Upper lobe of right lung (tissue), 1 donor: Measurements from ENCODE around the gene TIPARP. TPM values are rescaled to one million over a fixed set of nuclear protein-coding genes. Genes with fewer than 3 reads are reported as not detected.
A peak's percentile ranks its signal among the peaks of the same experiment; 100 is the strongest.

Experiments used
- ATAC-seq: fragments of 200-7000 bp; cut with Tn5 transposase; one replicate; pipeline ENCODE4 v1.9.1; 2020; ENCODE audit warnings: mild to moderate bottlenecking, moderate library complexity
- DNase-seq: peaks from one replicate; pipeline ENCODE4 v3.0.0-alpha.2; 2020
- H3K27ac ChIP-seq: fragments of 200-600 bp; one replicate; pipeline ENCODE4 v1.8.0; 2022
- H3K27me3 ChIP-seq: fragments of 200-600 bp; one replicate; pipeline ENCODE4 v1.8.0; 2022; ENCODE audit warnings: mild to moderate bottlenecking
- H3K36me3 ChIP-seq: fragments of 200-600 bp; one replicate; pipeline ENCODE4 v1.8.0; 2022
- H3K4me1 ChIP-seq: fragments of 200-600 bp; one replicate; pipeline ENCODE4 v1.8.0; 2022
- H3K4me3 ChIP-seq: fragments of 200-600 bp; one replicate; pipeline ENCODE4 v1.8.0; 2022; ENCODE audit warnings: mild to moderate bottlenecking
- H3K9me3 ChIP-seq: fragments of 200-600 bp; one replicate; pipeline ENCODE4 v1.8.0; 2022
- intact Hi-C: fragments of 100-400 bp; cut with DNase I; formaldehyde crosslinking; loops from one replicate; pipeline ENCODE4 v1.11.0; 2022
- total RNA-seq: library from RNA; stranded (reverse); fragmentation: NEBNext Ultra II Directional; extraction: Animal tissue kit (Norgen Biotek cat#: 25700); gene quantifications from one replicate; pipeline ENCODE4 v1.2.1, GENCODE V29; 2021
- TF ChIP-seq, protein P1 (sequence below): fragments of 200-600 bp; IDR thresholded peaks from one replicate; pipeline ENCODE4 v1.8.0; 2022; ENCODE audit warnings: antibody characterized with exemption
- donor health status: DM: no; HTN: yes; CAD: no; lungs with severe emphysema.

TIPARP gene
- total RNA-seq, 1 donor from 2014 or later, result 56.9 TPM

DNA sequence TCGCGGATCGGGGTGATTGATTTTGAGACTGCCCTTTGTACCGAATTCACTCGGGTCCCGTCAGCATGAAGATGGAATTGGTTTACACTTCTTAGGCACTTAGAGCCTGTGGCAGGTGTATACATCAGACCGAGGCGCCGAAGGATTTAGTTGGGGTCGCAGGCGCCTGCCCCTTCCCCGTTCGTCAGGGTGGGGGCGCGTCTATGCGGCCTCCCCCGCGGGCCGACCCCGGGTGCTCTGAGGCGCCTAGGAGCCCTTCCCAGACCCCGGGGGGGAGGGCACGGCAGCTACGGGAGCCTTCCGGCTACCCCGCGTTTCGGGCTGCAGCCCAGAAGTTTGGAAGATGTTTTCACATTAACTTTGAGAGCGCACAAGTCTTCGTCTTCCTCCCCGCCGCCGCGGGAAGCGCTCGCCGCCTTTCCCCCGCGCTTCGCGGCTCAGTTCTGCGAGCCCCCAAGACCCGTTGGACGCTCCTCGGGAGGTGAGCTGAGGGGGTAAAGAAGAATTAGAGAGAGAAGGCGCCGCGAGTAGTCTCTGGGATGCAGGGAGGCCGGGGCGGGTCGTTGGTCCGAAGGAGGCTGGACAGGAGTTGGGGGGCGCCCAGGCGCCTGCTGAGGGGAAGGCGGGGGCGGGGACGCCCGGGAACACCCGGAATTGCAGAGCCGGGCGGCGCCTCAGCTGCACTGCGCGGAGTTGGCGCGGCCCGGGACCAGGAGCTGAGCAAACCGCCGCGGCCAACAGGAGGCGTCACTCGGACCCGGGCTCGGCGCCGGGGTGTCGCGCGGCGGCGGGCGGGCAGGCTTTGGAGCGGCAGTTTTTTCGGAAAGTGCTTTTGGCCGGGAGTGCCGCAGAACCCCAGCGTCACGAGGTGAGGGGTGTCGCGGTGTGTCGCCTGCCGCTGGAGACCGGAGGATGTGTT, 780 bp downstream of the TIPARP start:
- intact Hi-C loops, result loop anchor here (10.0 kb wide), 2 partner anchors 410 to 460 kb away; no protein-coding TSS in a partner anchor
- no peaks in the 10 kb centered on the region for H3K27me3 ChIP-seq
- H3K36me3 ChIP-seq, result peaks cover 18% of the 10 kb centered on the region
- ATAC-seq (peak; percentile 35), DNase-seq (peak; percentile 88)
- peak overlapping the region; percentile 96 for H3K27ac ChIP-seq
- H3K4me1 ChIP-seq, result peaks cover 43% of the 10 kb centered on the region
- TF ChIP-seq, protein P1, sequence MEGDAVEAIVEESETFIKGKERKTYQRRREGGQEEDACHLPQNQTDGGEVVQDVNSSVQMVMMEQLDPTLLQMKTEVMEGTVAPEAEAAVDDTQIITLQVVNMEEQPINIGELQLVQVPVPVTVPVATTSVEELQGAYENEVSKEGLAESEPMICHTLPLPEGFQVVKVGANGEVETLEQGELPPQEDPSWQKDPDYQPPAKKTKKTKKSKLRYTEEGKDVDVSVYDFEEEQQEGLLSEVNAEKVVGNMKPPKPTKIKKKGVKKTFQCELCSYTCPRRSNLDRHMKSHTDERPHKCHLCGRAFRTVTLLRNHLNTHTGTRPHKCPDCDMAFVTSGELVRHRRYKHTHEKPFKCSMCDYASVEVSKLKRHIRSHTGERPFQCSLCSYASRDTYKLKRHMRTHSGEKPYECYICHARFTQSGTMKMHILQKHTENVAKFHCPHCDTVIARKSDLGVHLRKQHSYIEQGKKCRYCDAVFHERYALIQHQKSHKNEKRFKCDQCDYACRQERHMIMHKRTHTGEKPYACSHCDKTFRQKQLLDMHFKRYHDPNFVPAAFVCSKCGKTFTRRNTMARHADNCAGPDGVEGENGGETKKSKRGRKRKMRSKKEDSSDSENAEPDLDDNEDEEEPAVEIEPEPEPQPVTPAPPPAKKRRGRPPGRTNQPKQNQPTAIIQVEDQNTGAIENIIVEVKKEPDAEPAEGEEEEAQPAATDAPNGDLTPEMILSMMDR, result peak; percentile 44
- H3K4me3 ChIP-seq, result peak overlapping the region; percentile 88
- H3K9me3 ChIP-seq, result no peaks in the 10 kb centered on the region

DNA sequence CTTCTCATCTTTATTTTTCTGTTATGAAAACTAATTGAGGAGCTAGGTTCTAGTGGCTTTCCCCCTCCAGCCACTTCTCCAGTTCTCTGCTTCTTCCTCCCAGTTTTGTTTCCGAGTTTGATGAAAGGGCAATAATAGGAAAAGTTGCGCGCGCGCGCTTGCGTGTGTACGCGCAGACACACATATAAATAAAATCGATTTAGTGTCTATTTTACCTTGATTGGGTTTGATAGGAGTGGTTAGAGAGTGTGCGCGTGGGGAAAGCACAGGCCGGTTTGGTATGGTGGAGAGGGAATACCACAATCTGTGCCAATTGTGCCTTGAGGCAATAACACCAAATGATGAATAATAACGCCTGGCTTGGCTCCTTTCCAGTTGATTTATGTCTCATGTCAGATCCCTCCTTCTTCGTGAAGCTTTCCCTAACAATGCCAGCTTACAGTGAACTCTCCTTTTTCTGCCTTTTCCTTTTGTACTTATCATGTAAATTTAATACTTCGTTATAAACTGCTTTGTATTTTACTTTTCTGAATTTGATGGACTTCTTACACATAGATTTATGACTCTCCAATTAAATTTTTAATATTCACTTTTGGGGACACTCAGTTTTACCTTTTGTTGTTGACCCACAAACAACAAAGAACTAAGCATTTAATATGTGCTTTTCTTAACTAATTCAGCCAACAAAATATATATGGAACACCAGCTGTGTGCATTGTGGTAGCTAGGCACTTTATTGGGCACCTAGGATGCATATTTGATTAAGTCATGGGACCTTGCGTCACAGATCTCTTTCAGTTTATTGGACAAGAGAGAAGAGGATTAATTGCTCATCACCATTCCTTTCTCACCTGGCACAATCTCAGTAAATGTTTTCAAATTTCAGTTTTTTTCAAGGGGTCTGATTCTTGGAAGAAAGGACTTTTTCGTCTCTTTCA, 1.7 kb downstream of the TIPARP start:
- ATAC-seq (no peak), DNase-seq (no peak)
- Histone ChIP-seq H3K4me1 (peaks cover 48% of the 10 kb centered on the region), H3K27ac (peak overlapping the region; percentile 96), H3K4me3 (peak overlapping the region; percentile 88), H3K36me3 (peaks cover 23% of the 10 kb centered on the region), H3K27me3 (no peaks in the 10 kb centered on the region), H3K9me3 (no peaks in the 10 kb centered on the region)
- intact Hi-C loops, result loop anchor here (10.0 kb wide), 2 partner anchors 409 to 459 kb away; no protein-coding TSS in a partner anchor
- TF ChIP-seq, protein P1, result no peak

DNA sequence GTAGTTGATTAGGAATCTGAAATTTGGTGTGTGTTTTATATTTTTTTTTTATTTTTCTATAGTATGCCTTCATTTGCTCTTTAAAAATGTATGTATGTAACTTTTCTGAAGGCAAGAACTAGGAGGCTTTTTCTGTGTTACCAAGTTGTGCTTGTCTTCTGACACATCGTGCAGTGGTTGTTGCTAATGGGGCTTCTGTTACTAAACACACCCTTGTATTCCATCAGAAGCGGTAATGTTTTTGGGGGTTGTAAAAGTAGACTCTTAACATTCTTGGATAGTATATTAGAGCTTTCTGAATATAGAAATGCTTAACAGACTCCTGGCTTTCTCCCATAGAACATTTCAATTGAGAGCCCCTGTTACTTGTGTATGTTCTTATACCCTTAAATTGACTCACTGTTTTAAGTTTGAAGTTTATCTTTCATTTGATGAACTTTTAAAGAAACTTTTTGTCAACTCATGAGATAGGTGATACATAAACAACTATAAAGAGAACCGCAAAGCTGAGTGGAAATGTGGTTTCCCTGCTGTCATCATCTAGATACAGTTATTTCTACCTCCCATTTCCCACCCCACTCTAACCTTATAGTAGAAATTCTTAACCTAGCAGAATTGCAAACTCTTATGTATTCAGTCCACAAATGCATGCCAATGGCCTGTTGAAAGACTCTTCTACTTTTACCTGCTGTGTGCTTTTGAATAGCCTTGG, 2.5 kb downstream of the TIPARP start:
- H3K36me3 ChIP-seq, result peaks cover 23% of the 10 kb centered on the region
- peaks cover 56% of the 10 kb centered on the region for H3K4me1 ChIP-seq
- intact Hi-C loops, result loop anchor here (10.0 kb wide), 2 partner anchors 408 to 458 kb away; no protein-coding TSS in a partner anchor
- DNase-seq (no peak), ATAC-seq (no peak)
- TF ChIP-seq, protein P1, result no peak
- no peaks in the 10 kb centered on the region for H3K27me3 ChIP-seq
- H3K9me3 ChIP-seq, result no peaks in the 10 kb centered on the region
- H3K4me3 ChIP-seq, result peak overlapping the region; percentile 88
- H3K27ac ChIP-seq, result no peak overlapping the region

DNA sequence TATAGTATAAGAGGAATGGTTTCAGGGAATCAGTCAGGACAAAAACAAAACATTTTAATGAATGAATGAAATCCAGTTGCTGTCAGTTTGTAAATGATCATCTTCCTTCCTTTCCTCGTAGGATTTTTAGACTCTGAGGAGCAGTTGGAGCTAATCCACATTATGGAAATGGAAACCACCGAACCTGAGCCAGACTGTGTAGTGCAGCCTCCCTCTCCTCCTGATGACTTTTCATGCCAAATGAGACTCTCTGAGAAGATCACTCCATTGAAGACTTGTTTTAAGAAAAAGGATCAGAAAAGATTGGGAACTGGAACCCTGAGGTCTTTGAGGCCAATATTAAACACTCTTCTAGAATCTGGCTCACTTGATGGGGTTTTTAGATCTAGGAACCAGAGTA, 3.1 kb downstream of the TIPARP start:
- intact Hi-C loops, result loop anchor here (10.0 kb wide), 2 partner anchors 407 to 457 kb away; no protein-coding TSS in a partner anchor
- Histone ChIP-seq H3K9me3 (no peaks in the 10 kb centered on the region), H3K36me3 (peaks cover 23% of the 10 kb centered on the region), H3K27ac (no peak overlapping the region), H3K4me3 (no peak overlapping the region), H3K27me3 (no peaks in the 10 kb centered on the region), H3K4me1 (peaks cover 62% of the 10 kb centered on the region)
- no peak for DNase-seq
- ATAC-seq, result no peak
- TF ChIP-seq, protein P1, result no peak

DNA sequence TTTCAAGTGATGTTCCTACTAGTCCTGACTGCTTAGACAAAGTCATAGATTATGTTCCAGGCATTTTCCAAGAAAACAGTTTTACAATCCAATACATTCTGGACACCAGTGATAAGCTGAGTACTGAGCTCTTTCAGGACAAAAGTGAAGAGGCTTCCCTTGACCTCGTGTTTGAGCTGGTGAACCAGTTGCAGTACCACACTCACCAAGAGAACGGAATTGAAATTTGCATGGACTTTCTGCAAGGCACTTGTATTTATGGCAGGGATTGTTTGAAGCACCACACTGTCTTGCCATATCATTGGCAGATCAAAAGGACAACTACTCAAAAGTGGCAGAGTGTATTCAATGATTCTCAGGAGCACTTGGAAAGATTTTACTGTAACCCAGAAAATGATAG, 3.8 kb downstream of the TIPARP start:
- H3K27me3 ChIP-seq, result no peaks in the 10 kb centered on the region
- H3K27ac ChIP-seq, result no peak overlapping the region
- intact Hi-C loops, result loop anchor here (10.0 kb wide), 2 partner anchors 407 to 457 kb away; no protein-coding TSS in a partner anchor
- DNase-seq (no peak), ATAC-seq (no peak)
- H3K4me1 ChIP-seq, result peaks cover 69% of the 10 kb centered on the region
- no peaks in the 10 kb centered on the region for H3K9me3 ChIP-seq
- TF ChIP-seq, protein P1, result no peak
- no peak overlapping the region for H3K4me3 ChIP-seq
- H3K36me3 ChIP-seq, result peaks cover 23% of the 10 kb centered on the region
